HL-60 (cell line): ENCODE data around the gene GXYLT2.

Experiments used
- DNase-seq, 2 experiments: peaks; one replicate each; pipeline ENCODE4 v3.0.0-alpha.2; 2010 to 2020; ENCODE audit warnings: low read depth in 1 of 2, low spot score in 1 of 2
- H3K27ac ChIP-seq: fragments of 250-450 bp; sonication (Bioruptor Pico); replicated peaks from 2 replicates; pipeline ENCODE4 v1.5.1; 2020; ENCODE audit warnings: mild to moderate bottlenecking, moderate library complexity
- H3K27me3 ChIP-seq: fragments of 250-450 bp; sonication (Bioruptor Pico); 2 replicates; pipeline ENCODE4 v1.5.1; 2021; ENCODE audit warnings: mild to moderate bottlenecking, moderate library complexity; ENCODE audit not compliant: insufficient read depth, poor library complexity, severe bottlenecking
- H3K4me3 ChIP-seq: replicated peaks from 2 replicates; pipeline ENCODE4 v1.5.1; 2011; ENCODE audit warnings: mild to moderate bottlenecking, control low read depth, low read length; ENCODE audit not compliant: insufficient read depth
- GABPA ChIP-seq: IDR thresholded peaks from 2 replicates; pipeline ENCODE4 v1.6.1; 2012; ENCODE audit warnings: low read depth
- POLR2AphosphoS5 ChIP-seq: IDR thresholded peaks from 2 replicates; pipeline ENCODE4 v1.6.1; 2012; ENCODE audit warnings: low read depth
- SPI1 ChIP-seq: IDR thresholded peaks from 2 replicates; pipeline ENCODE4 v1.6.1; 2012; ENCODE audit warnings: low read depth, mild to moderate bottlenecking, borderline replicate concordance
- TF ChIP-seq, protein P1 (sequence below): IDR thresholded peaks from one replicate; pipeline ENCODE4 v1.5.1; 2011; ENCODE audit warnings: low read length, control low read depth, inconsistent platforms; ENCODE audit not compliant: insufficient read depth
- TF ChIP-seq, protein P2 (sequence below): IDR thresholded peaks from 2 replicates; pipeline ENCODE4 v1.6.1; 2012; ENCODE audit warnings: low read depth; ENCODE audit not compliant: insufficient replicate concordance

GXYLT2 gene

DNA sequence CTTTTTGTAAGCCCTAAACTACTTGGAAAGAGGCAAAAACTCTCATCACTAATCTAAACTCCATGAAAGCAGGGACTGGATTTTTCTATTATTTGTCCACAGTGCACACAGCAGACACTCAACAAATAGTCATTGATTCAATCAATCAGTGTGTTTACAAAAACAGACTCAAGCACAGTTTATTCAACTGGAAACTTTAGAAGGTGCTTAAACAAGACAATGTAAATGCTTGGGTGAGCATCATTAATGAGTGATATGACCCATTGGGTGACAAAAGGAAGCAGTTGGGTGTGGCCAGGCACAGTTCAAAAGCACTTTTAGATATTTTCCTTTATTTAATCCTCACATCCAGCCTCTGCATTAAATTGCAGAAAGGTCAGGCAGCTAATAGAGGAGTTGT is 76.8 kb downstream of the GXYLT2 start:
- TF ChIP-seq, protein P1, sequence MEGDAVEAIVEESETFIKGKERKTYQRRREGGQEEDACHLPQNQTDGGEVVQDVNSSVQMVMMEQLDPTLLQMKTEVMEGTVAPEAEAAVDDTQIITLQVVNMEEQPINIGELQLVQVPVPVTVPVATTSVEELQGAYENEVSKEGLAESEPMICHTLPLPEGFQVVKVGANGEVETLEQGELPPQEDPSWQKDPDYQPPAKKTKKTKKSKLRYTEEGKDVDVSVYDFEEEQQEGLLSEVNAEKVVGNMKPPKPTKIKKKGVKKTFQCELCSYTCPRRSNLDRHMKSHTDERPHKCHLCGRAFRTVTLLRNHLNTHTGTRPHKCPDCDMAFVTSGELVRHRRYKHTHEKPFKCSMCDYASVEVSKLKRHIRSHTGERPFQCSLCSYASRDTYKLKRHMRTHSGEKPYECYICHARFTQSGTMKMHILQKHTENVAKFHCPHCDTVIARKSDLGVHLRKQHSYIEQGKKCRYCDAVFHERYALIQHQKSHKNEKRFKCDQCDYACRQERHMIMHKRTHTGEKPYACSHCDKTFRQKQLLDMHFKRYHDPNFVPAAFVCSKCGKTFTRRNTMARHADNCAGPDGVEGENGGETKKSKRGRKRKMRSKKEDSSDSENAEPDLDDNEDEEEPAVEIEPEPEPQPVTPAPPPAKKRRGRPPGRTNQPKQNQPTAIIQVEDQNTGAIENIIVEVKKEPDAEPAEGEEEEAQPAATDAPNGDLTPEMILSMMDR = no peak
- TF ChIP-seq POLR2AphosphoS5 = no peak
- TF ChIP-seq GABPA = no peak
- no peak for TF ChIP-seq SPI1
- TF ChIP-seq, protein P2, sequence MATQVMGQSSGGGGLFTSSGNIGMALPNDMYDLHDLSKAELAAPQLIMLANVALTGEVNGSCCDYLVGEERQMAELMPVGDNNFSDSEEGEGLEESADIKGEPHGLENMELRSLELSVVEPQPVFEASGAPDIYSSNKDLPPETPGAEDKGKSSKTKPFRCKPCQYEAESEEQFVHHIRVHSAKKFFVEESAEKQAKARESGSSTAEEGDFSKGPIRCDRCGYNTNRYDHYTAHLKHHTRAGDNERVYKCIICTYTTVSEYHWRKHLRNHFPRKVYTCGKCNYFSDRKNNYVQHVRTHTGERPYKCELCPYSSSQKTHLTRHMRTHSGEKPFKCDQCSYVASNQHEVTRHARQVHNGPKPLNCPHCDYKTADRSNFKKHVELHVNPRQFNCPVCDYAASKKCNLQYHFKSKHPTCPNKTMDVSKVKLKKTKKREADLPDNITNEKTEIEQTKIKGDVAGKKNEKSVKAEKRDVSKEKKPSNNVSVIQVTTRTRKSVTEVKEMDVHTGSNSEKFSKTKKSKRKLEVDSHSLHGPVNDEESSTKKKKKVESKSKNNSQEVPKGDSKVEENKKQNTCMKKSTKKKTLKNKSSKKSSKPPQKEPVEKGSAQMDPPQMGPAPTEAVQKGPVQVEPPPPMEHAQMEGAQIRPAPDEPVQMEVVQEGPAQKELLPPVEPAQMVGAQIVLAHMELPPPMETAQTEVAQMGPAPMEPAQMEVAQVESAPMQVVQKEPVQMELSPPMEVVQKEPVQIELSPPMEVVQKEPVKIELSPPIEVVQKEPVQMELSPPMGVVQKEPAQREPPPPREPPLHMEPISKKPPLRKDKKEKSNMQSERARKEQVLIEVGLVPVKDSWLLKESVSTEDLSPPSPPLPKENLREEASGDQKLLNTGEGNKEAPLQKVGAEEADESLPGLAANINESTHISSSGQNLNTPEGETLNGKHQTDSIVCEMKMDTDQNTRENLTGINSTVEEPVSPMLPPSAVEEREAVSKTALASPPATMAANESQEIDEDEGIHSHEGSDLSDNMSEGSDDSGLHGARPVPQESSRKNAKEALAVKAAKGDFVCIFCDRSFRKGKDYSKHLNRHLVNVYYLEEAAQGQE = no peak
- no peaks in the 10 kb centered on the region for H3K27me3 ChIP-seq
- no peak for DNase-seq

DNA sequence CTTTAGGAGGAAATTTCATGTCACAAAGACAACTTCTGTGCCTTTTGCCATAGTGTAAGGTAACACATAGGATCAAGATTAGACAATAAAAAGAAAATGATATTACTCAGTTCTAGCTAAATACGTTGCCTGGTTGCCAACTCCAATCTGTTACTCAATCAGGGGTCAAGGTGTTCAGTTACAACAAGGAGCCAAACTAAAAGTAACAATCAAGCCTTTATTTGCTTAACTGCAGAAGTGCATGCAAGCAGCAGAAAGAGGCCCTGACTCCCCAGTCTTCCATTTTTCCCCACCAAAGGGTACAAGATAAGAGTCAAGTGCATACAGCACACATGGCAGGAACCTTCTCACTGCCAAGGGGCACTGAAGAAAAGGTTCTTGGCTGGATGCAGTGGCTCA is 80.4 kb downstream of the GXYLT2 start:
- Histone ChIP-seq H3K27me3 (no peaks in the 10 kb centered on the region), H3K27ac (no peak overlapping the region), H3K4me3 (no peak overlapping the region)
- DNase-seq = no peak
- TF ChIP-seq GABPA (no peak), SPI1 (no peak), POLR2AphosphoS5 (no peak)

More for the DNA sequence above, 76.8 kb downstream of the GXYLT2 start:
- Histone ChIP-seq H3K27ac (no peak overlapping the region), H3K4me3 (no peak overlapping the region)

DNA sequence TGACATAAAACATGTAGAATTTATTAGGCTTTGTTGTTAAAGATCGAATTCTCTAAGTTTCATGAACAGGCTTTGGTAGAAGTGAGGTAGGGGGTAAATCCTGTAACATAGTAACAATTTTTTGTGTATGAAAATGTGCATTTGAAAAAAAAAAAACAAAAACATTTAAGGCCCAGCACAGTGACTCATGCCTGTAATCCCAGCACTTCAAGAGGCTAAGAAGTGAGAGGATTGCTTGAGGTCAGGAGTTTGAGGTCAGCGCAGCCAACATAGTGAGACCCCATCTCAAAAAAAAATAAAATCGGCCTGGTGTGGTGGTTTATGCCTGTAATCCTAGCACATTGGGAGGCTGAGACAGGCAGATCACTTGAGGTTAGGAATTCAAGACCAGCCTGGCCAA is 81.9 kb downstream of the GXYLT2 start:
- H3K27me3 ChIP-seq = no peaks in the 10 kb centered on the region
- no peak for DNase-seq
- H3K27ac ChIP-seq = no peak overlapping the region
- H3K4me3 ChIP-seq = no peak overlapping the region
- TF ChIP-seq POLR2AphosphoS5 (no peak), SPI1 (no peak), GABPA (no peak)
- TF ChIP-seq, protein P1 = no peak
- TF ChIP-seq, protein P2 = no peak

DNA sequence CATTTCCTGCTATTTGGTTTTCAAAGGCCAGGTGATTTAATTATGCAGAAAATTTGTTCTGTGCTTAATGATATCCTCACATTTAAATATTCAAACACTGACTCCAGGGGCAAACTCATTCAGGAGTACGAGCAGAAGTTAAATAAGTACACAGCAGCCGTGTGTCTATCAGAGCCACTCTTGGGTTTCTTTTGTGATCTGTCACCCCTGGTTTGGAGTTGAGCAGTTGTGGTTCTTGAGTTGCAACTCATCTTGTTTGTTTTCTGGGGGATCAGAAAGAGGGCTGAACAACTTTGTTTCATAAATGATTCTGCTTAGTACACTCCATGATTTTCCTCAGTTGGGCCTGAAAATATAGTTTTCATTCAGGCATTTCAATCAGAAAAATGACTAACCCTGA is 83.1 kb downstream of the GXYLT2 start:
- TF ChIP-seq, protein P2 = no peak
- TF ChIP-seq, protein P1 = no peak
- TF ChIP-seq SPI1 (no peak), POLR2AphosphoS5 (no peak), GABPA (no peak)
- Histone ChIP-seq H3K27ac (no peak overlapping the region), H3K27me3 (no peaks in the 10 kb centered on the region), H3K4me3 (no peak overlapping the region)
- no peak for DNase-seq
